DMS79 (cell line): ENCODE data around the gene MED12L.
"Not testable (repeated sequence)": the region's sequence is repeated elsewhere in the genome, so short reads cannot be mapped to it uniquely, and the experiment has no call there.

Experiments used
- DNase-seq: peaks from one replicate; lab custom pipeline; 2025; lab: John Stamatoyannopoulos, UW

The MED12L gene

DNA sequence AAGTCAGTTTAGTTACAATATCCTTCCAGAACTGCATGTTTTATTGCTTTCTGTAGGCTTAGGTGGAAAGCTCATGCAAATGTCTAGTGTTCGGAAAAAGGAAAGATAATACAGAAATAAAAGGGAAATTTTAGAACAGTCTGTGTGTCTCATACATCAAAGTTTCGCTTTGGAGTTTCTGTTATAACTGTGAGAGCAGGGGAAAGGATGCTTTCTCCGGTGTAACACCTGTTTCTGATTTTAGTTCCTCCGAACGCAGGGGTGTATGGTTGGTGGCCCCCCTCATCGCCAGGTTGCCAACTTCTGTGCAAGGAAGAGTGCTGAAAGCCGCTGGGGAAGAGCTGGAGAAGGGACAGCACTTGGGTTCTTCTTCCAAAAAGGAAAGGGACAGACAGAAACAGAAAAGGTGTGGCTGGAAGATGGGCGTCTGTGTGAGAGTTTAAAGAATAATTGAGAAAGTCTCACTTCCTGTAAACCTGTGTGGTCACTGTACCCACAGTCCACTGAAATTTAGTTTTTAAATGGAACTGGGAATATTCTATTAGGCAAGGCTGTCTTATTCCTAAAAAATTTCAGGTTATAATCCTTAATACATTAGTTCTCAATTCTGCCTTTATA, 292.4 kb downstream of the MED12L start:
- no peak for DNase-seq

DNA sequence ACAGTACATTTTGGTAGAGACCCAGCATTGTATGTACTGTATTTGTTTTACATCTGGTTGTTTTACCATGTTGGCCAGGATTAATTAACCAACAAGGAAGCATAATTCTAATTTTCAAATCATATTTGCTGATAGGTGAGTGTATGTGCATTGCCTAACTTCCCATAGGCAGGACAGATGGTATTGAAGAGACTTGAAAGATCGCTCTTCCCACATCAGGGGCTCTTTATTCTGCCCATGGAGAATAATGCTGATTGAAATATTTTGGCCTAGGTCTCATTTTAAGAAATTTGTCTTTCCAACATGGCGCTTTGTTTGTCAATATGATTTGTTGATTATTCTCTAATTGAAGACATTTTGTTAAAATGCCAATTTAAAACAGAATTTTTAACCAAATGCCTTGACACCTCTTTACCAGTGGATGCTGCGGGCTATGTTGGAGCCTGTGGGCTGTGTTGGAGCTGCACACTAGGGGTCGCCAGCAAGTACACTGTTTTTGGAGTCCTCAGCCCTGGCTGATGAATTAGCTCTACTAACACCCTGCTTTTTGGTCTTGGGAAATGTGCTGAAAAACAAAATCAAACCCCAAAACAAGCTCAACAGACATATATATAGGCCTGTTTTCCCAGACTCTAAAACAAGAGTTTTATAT, 293.7 kb downstream of the MED12L start:
- no peak for DNase-seq

DNA sequence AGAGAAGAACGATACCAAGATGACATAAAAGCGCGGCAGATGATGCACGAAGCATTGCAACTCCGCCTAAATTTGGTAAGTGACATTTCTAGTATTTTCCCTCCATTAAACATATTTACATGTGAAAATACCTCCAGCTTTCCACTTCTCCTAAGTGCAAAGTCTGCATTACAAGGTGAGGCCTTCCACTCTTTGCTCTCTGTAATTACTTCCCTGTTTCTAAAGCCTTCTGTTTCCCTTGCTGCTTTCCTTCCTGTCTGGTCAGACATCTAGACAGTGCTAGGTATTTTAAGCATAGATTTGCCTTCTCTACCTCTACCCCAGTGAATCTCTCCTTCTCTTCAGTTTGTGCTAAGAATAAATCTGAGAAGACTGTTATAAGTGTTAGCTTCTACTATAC, 297.2 kb downstream of the MED12L start:
- no peak for DNase-seq

DNA sequence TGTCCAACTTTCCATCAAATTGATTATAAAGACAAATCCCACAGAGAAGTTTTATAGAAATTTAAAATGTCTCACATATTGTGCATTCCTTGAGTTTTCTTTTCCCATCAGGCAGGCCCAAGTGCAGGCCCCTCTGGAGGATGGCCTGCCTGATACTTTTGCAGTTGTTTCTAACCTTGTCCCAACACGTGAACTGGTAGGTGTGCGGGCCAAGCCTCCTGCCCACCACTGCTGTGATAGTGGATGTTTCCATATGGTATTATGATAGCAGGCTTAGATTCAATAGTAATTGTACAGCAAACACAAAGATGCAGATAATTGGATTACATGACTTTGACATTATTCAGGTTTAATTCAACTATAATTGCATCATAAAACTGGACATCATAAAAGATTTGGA, 297.6 kb downstream of the MED12L start:
- no peak for DNase-seq

DNA sequence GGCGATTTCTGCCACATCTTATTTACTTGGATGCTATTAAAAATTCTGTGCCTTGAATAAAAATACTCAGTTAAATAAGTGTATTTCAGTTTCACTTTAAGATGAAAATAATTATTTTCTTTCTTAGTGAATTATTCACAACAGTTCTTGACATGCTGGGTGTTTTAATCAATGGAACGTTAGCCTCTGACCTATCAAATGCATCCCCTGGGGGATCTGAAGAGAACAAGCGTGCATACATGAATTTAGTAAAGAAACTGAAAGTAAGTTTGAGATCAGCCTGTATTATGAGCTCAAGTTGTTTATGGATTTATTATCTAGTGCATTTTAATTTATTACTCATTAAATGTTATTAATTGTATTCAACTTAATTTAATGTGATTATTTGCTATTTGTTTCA, 298.5 kb downstream of the MED12L start:
- no peak for DNase-seq

DNA sequence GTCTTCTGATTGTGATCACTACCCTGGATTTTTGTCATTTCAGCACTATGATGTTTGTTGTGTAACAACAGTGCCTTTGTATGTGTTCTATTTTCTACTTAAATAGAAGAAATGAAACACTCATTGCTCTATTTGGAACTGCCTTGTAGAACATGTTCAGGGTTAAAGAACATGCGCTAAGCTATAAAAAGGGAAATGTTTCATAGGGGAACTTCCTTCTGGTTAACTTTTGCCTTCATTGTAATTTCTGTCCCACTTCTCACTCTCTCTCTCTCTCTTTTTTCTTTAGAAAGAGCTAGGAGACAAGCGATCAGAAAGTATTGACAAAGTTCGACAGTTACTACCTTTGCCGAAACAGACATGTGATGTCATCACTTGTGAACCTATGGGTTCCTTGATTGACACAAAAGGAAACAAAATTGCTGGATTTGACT, 299.3 kb downstream of the MED12L start, which contains the start of gene P2RY12:
P2RY12 (minus strand) TSS at position 13 of the 434 bp plus-strand sequence. CDS start 45,908 bp downstream, outside the sequence.
- no peak for DNase-seq

DNA sequence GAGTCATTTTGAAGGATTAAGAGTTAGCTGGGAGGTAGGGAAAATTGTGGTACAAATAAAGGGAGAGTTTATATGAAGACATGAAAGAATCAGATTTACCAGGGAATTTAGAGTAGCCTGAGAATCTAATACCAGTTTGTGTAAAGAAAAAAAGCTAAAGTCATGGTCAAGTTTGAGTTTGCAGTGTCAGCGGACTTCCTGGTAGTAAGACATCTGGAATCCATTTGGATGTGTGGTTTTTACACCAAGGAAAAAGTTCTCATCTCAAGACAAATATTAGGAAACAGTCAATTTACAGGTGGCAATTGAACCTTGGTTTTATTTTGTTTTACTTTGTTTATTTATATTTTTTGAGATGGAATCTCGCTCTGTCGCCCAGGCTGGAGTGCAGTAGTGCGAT, 300.6 kb downstream of the MED12L start:
- DNase-seq = no peak

DNA sequence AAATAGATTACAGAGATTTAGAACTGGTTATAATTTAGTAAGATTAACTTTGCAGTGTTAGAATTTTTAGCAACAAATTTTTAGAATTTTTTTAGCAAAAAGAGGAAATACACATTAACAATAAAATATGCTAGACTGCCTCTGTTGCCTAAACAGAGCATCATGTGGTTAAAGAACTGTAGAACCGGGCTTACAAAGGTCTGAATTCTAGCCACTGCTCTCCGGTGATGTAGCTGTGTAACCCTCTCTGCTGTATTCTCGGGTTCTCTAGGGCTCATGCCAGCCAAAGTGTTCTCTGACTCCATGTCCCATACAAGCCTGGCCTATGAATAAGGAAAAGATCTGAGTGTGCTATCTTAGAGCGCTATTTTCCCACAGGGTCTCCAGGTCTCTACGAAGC, 302.0 kb downstream of the MED12L start:
- DNase-seq = no peak

DNA sequence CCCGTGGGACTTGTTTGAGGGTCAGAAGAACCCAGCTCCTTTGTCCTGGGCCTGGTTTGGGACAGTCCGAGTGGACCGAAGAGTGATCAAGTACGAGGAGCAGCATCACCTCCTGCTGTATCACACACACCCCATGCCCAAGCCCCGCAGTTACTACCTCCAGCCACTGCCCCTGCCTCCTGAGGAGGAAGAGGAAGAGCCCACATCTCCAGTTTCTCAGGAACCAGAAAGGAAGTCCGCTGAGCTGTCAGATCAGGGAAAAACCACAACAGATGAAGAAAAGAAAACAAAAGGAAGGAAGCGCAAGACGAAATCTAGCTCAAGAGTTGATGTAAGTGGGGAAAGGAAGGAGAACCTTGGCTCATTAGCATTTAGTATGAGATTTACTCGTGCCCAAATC, 302.4 kb downstream of the MED12L start:
- DNase-seq = no peak

DNA sequence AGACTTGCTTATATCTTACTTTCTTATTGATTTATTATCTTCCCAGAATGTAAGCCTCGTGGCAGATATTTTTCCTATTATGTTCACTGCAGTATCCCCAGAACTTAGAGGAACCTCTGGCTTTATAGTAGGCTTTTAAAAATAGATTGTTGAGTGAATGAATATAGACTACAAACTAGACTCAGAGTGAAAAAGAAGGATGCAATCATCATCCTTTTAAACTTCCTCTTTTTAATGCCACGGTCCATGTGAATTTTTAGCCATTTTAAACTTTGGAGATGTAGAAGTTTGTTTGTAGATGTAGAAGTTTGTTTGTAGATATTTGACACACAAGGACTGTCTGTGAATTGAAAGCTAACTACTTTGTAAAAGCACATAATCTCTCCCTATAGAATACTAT, 306.3 kb downstream of the MED12L start:
- no peak for DNase-seq

DNA sequence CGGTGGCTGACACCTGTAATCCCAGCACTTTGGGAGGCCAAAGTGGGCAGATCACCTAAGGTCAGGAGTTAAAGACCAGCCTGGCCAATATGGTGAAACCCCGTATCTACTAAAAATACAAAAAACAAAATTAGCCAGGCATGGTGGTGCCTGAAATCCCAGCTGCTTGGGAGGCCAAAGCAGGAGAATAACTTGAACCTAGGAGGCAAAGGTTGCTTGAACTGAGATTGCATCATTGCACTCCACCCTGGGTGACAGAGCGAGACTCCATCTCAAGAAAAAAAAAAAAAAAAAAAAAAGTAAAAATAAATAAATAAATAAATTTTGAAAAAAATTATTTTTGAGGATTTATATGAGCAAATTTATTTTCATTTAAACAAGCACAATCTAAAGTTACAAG, 306.7 kb downstream of the MED12L start:
- DNase-seq = not testable (repeated sequence)

DNA sequence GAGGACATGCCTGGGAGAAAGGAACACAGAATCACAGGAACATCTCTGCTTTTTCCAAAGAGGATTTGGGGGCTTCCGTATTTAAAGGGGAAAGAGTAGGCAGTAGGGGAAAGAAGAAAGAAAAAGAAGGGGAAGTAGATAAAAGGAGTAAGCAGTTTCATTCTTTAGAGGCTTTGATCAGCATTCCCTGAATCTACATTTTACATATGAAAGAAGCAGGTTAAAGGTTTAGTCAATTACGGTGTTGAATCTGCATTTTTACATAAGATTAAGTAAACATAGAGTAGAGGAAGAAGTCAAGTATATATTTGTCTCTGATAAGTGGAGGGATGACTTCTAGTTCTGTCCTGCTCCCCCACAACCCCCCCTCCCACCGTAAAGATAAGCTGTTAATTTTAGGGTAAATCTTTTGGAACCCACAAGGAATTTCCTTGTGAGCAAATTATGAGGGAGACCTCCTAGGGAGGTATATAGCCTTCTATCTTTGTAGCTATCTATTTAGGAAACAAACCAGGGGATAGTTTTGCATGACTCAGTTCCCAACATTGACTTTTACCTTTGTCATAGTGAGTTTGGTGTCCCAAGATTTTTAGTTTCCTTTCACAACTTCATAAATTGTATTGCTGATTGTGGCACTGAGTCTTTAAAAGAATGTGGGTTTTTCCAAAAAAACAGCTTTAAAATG, 307.8 kb downstream of the MED12L start:
- DNase-seq = no peak

DNA sequence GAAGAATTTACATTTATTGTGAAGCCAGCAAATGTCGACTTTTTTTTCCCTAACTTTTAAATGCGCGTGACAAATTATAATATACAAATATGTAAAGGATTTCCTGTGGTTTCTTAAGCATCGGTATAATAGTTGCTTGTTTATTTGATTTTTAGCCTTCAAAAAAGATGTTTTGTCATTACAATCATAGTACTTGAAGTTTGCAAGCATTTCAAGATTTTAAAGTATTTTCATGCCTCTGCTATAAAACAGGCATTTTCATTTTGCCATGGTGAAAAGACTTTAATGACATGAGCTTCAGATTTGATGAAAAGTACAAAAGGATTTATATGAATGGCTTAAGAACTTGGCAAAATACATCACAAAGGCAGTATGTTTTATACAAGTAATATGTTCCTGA, 308.5 kb downstream of the MED12L start:
- DNase-seq = no peak

DNA sequence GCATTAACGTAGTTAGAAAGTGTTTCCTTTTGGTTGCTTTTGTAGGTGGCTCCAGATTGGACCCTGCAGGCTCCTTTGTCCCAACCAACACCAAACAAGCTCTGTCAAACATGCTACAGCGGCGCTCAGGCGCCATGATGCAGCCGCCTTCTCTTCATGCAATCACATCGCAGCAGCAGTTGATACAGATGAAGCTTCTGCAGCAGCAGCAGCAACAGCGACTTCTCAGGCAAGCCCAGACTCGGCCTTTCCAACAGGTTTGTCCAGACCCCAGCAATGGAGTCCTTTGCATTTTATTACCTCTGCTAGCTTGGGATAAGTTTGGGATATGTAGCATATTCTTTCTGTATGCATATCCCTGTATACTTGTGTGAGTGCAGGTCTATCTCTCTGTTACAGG, 309.1 kb downstream of the MED12L start:
- no peak for DNase-seq

DNA sequence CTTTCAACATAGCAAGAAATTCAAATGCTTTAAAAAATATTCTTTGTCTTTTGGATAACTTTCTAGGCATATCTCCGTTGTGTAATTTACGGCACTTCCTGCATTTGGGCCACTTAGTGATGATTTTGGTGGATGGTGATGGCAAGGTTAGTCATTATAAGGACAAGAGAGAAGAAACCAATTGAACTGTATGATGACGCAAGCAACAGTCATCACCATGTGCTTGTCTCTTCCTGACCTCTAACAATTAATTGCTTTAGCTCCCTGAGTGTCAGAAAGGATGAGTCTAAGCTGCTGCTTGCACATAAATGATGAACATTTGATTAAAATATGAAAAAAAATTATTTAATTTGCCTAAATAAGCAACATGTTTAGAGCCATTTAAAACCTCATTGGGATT, 310.3 kb downstream of the MED12L start:
- DNase-seq = no peak

DNA sequence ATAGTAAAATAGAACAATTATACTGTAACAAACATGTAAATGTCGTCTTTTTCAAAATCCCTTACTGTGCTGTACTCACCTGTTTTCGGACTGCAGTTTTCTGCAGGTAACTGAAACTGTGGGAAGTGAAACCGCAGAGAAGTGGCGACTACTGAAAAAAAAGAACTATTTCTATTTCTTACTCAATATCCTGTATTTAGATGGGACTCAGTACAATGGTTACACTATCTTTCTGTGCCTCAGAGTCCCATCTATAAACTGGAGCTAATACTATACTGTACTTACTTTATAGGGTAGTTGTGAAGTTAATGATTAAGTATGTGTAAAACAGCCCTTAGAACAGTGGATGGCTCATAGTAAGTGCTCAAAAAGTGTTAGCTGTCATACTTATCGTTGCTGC, 313.4 kb downstream of the MED12L start:
- no peak for DNase-seq

DNA sequence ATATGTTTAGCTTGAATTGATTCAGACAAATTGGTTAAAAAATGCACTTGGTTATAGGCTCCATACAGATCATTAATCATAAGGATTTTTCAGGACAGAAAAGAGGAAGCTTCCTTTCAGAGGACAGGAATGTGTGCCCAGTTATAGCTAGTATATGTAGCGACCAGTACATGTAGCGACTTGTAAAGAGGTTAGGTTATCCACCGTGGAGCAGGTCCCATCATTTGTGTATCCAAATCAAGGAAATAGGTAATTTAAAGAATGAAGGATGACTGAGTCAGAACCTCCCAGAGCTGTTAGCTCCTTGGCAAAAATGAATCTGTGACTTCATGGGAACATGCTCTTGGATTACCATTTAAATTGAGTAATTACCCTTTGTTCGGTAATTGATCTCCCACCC, 314.9 kb downstream of the MED12L start:
- DNase-seq = no peak

DNA sequence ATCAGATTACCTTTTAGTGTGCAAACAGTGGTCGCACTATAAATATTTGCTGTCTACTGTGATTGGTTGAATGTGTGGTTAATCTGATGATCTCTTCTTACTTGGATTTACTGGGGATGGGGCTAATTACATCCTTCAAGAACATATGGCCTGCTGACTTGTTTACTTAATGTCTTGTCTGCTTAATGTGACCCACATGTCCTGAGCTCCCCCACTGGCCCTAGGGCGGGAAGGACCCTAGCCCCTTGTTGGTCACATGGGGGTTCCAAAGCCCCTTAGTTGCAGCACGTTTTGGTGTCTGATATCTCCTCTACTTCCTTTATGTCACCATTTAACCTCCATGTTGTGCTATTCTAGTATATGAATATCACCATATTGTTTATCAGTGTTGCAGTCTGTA, 316.9 kb downstream of the MED12L start:
- DNase-seq = no peak

DNA sequence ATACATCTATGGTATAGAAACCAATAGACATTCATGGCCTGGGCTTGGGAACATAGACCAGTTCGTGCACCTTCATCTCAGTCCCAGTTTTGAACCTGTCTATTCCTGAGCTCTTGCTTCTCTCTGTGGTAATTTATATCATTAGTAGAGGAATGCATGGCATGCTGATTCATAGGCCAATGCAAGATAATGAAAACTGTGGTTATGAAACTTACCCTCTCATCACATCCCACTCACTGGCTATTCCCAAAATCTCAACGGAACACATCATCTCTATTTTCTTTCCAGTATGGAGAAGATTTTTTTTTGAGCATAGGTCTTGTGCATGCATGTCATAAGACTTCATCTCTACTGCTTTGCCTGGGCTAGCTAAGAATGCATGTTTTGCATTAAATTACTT, 317.8 kb downstream of the MED12L start:
- DNase-seq = no peak

DNA sequence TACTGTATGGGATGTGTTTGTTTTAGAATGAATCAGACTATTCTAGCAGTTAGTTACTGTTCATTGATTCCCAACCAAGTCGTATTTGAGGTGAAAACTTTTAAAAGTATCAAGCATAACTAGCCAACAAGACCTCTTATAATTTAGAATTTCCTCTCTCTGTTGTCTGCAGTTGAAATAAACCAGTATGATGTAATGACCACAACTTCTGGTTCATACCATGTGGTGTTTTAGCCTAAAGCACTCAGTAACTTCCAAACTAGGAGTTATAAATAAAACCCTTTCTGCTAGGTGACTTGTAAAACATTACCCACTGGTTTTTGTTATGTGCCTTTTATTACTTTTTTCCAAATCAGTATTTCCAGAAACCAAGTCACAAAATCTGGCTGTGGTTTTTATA, 318.9 kb downstream of the MED12L start:
- no peak for DNase-seq

DNA sequence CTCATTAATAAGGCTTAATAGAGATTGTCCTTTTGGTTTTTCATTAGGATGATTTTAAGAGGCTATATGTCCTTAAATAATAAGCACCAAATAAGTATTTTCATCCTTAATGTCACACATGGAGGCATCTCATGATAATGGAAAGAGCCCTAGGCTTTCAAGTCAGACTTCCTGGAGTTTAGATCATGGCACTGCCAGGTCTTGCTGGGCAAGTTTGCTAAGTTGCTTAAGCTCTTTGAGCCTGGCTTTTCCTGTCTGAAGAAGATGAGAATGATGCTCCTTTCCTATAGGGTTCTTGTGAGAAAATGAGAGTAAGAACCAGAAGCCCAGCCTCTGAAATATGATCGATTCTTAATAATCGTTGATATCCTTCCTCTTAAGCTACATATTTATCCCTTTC, 322.5 kb downstream of the MED12L start:
- DNase-seq = no peak

DNA sequence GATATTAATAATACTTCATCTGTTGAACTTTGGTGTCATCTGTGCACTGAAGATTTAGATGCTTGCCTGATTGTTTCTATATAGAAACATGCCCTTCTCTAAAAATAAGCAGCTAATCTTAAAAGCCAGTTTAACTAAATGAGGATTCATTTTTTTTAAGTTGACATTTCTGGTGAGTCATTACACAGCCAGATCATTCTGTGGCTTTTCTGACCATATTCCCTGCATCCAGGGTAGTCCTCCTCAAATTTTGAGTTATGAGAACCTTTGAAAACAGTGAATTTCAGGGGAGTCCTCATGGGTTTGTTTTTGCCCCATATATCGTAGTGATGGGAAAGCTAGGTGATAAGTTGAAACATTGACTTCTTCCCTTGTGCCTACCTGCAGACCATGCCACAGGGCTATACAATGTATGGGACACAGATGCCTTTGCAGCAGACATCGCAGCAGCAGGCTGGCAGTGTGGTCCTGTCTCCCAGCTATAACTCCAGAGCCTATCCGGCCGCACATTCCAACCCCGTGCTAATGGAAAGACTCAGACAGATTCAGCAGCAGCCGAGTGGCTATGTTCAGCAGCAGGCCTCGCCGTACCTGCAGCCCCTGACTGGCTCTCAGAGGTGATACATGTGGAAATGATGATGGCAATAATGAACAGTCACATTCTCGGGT, 325.6 kb downstream of the MED12L start:
- DNase-seq = no peak

DNA sequence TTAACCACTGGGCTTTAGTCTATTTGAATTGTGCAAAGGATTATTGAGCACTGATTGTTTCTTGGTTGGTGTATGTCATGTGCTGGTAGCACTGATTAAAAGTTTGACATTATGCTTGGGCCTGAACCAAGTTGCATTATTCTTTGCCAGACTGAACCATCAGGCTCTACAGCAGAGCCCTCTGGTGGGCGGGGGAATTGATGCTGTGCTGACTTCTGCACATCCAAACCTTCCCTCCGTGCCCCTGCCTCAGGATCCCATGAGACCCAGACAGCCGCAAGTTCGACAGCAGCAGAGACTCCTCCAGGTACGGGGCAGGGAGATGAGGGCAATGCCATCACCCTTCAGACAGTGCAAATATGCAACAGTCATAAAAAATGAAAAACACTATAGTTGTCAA, 327.5 kb downstream of the MED12L start:
- DNase-seq = no peak
